ENCODE results near the gene RAB33A.

Gene RAB33A

GRCh38 chrX:130173190-130173895 lies 1.6 kb downstream of the RAB33A start:
- TF ChIP-seq EP300 (IDR thresholded peaks at IDR 0.05; ENCODE audit: borderline replicate concordance) (no peak), NFIC (IDR thresholded peaks at IDR 0.05) (no peak), EGR1 (IDR thresholded peaks at IDR 0.05) (no peak), RAD21 (IDR thresholded peaks at IDR 0.05; ENCODE audit: low read depth) (no peak), TEAD4 (IDR thresholded peaks at IDR 0.05) (no peak), CEBPB (IDR thresholded peaks at IDR 0.05) (no peak), TCF12 (IDR thresholded peaks at IDR 0.05; ENCODE audit: low read depth) (no peak), REST (IDR thresholded peaks at IDR 0.05; ENCODE audit: low read depth) (no peak), ZBTB7A (IDR thresholded peaks at IDR 0.05; ENCODE audit: low read depth) (no peak), FOXM1 (IDR thresholded peaks at IDR 0.05; ENCODE audit: borderline replicate concordance, low read depth) (no peak), TAF1 (IDR thresholded peaks at IDR 0.05; ENCODE audit: low read depth) (no peak), YY1 (IDR thresholded peaks at IDR 0.05; ENCODE audit: low read depth) (no peak), USF1 (IDR thresholded peaks at IDR 0.05) (no peak), CREB1 (IDR thresholded peaks at IDR 0.05; ENCODE audit: low read depth) (no peak)
- TF ChIP-seq, protein P1, sequence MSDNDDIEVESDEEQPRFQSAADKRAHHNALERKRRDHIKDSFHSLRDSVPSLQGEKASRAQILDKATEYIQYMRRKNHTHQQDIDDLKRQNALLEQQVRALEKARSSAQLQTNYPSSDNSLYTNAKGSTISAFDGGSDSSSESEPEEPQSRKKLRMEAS (IDR thresholded peaks at IDR 0.05), result no peak

DNA sequence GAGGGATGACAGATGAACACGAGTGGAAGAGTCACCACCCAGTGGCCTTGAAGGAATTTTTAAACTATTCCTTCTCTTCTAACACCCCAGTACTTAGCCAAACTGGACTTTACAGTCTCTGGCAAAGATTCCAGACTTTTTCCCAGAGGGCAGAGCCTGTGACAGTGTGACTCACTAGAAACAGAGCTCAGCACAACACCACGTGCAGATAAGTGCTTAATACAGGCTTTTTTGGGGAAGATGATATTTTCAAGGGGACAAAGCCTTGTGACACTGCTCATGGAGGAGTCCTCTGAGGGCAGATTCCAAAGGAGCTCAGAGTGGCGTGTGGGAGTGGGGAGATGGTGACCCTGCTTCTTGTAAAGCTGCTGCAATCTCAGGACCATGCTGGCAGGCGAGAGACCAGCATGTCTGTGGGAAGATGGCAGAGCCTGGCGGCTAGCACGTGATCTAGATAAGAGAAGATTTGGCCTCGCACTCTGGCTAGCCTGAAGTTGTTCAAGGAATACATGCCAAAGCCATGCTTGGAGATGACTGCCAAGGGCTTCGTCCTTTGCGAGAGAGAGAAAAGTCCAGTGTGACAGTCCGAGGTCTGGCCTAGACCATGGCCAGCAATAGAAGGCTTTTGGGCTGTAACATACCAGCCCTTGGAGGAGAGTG lies 2.4 kb downstream of the RAB33A start:
- TF ChIP-seq TCF12 (IDR thresholded peaks at IDR 0.05; ENCODE audit: low read depth), result no peak
- TF ChIP-seq CREB1 (IDR thresholded peaks at IDR 0.05; ENCODE audit: low read depth), result no peak
- no peak for TF ChIP-seq ZBTB7A (IDR thresholded peaks at IDR 0.05; ENCODE audit: low read depth)
- TF ChIP-seq REST (IDR thresholded peaks at IDR 0.05; ENCODE audit: low read depth), result no peak
- TF ChIP-seq CEBPB (IDR thresholded peaks at IDR 0.05), result no peak
- no peak for TF ChIP-seq RAD21 (IDR thresholded peaks at IDR 0.05; ENCODE audit: low read depth)
- TF ChIP-seq YY1 (IDR thresholded peaks at IDR 0.05; ENCODE audit: low read depth), result no peak
- no peak for TF ChIP-seq NFIC (IDR thresholded peaks at IDR 0.05)
- TF ChIP-seq, protein P1 (IDR thresholded peaks at IDR 0.05), result no peak
- TF ChIP-seq USF1 (IDR thresholded peaks at IDR 0.05), result no peak
- no peak for TF ChIP-seq FOXM1 (IDR thresholded peaks at IDR 0.05; ENCODE audit: borderline replicate concordance, low read depth)
- TF ChIP-seq TEAD4 (IDR thresholded peaks at IDR 0.05), result no peak
- no peak for TF ChIP-seq EP300 (IDR thresholded peaks at IDR 0.05; ENCODE audit: borderline replicate concordance)
- no peak for TF ChIP-seq TAF1 (IDR thresholded peaks at IDR 0.05; ENCODE audit: low read depth)

GRCh38 chrX:130174937-130175336 lies 3.2 kb downstream of the RAB33A start:
- TF ChIP-seq TAF1 (IDR thresholded peaks at IDR 0.05; ENCODE audit: low read depth) (no peak), EGR1 (IDR thresholded peaks at IDR 0.05) (no peak), ZBTB7A (IDR thresholded peaks at IDR 0.05; ENCODE audit: low read depth) (no peak), NFIC (IDR thresholded peaks at IDR 0.05) (no peak), RAD21 (IDR thresholded peaks at IDR 0.05; ENCODE audit: low read depth) (no peak), EP300 (IDR thresholded peaks at IDR 0.05; ENCODE audit: borderline replicate concordance) (no peak), YY1 (IDR thresholded peaks at IDR 0.05; ENCODE audit: low read depth) (no peak), CEBPB (IDR thresholded peaks at IDR 0.05) (no peak), REST (IDR thresholded peaks at IDR 0.05; ENCODE audit: low read depth) (no peak), CREB1 (IDR thresholded peaks at IDR 0.05; ENCODE audit: low read depth) (no peak), FOXM1 (IDR thresholded peaks at IDR 0.05; ENCODE audit: borderline replicate concordance, low read depth) (no peak)
- TF ChIP-seq, protein P1 (IDR thresholded peaks at IDR 0.05), result no peak

Measured in Ishikawa (cell line).